GM18519 (cell line): ENCODE data around the gene MROH8.
"Not testable (repeated sequence)": the region's sequence is repeated elsewhere in the genome, so short reads cannot be mapped to it uniquely, and the experiment has no call there.

ENCODE experiments used
- ATAC-seq: cut with Tn5 transposase; IDR thresholded peaks from one replicate; pipeline ENCODE4 v1.9.1; 2021; ENCODE audit warnings: mild to moderate bottlenecking, moderate library complexity; ENCODE audit not compliant: unreplicated experiment, low FRiP score

The MROH8 gene

DNA sequence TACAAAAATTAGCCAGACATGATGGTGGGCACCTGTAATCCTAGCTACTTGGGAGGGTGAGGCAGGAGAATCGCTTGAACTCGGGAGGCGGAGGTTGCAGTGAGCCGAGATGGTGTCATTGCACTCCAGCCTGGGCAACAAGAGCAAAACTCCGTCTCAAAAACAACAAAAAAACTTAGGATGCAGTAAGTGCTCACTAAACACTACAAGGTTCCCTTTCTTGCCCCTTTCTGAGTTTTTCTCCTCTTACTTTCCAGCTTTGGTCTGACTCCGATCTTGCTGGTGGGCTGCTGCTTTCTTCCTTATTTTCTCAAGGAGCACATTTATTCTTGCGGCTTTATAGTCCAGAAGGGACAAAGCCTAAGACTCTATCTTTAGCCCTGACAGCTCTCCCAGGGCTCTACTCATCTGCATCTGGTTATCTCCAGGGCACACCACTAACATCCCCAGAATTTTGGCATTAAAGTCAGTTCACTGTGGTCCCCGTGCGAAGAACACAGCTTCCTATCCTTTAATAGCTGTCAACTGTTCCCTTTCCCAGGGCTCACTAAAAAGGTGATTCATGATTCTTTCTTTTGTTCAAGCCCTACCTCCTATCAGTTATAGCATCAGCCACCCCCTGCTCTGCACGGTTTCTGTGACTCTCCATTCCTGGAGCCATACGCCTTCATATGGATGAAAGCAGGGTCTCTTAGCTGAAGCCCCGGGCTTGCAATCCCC, 17.4 kb downstream of the MROH8 start:
- no peak for ATAC-seq

GRCh38 chr20:37160683-37161082, 18.7 kb downstream of the MROH8 start:
- no peak for ATAC-seq

DNA sequence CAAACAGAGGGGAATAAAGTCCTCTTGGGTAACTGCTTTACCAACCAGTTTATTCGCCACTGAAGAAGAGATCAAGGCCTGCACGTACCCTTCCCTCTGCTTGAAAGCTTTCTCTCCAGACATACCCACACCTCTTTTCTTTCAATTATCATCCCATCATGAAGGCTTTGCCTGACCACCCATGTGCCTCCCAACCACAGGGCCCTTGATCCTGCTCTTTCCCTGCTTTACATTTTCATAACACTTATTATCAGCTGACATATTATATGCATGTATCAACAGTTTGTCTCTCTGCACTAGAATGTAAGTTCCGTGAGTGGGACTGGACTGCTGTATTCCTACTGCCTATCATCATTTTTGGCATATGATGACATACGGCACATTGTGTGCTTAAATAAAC, 21.1 kb downstream of the MROH8 start:
- ATAC-seq = no peak

GRCh38 chr20:37155987-37156386, 23.4 kb downstream of the MROH8 start:
- no peak for ATAC-seq

GRCh38 chr20:37154684-37155298, 24.6 kb downstream of the MROH8 start:
- no peak for ATAC-seq

GRCh38 chr20:37152284-37152683, 27.1 kb downstream of the MROH8 start:
- ATAC-seq = no peak

GRCh38 chr20:37151529-37151928, 27.8 kb downstream of the MROH8 start:
- no peak for ATAC-seq

DNA sequence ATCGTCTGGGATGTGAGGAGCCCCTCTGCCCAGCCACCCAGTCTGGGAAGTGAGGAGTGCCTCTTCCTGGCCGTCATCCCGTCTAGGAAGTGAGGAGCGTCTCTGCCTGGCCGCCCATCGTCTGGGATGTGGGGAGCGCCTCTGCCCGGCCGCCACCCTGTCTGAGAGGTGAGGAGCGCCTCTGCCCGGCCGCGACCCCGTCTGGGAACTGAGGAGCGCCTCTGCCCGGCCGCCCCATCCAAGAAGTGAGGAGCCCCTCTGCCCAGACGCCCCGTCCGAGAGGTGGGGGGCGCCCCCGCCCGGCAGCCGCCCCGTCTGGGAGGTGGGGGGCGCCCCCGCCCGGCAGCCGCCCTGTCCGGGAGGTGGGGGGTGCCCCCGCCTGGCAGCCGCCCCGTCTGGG, 28.5 kb downstream of the MROH8 start:
- not testable (repeated sequence) for ATAC-seq

GRCh38 chr20:37147250-37147649, 32.1 kb downstream of the MROH8 start:
- no peak for ATAC-seq

DNA sequence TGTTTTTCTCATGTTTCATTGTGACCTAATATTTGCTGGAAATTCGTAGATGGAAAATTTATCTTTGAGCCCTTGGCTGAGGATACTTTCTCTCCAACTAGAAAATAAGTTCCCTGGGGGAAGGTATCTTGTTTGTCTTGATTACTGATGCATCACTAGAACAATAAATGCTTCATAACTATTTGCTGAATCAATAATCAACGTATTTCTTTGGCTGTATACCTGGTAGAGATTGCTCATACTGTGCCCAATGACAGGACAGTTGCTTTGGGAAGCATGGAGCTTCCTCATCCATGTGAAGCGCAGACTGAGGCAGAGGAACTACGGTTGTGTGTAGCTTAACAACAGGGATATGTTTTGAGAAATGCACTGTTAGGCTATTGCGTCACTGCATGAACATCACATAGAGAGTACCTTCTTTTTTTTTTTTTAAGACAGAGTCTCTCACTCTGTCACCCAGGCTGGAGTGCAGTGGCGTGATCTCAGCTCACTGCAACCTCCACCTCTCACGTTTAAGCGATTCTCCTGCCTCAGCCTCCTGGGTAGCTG, 34.4 kb downstream of the MROH8 start:
- no peak for ATAC-seq

GRCh38 chr20:37142708-37143107, 36.6 kb downstream of the MROH8 start:
- no peak for ATAC-seq

- ATAC-seq = no peak
These were observed 41.8 kb downstream of the MROH8 start for GRCh38 chr20:37137547-37137946.

GRCh38 chr20:37133952-37134351, 45.4 kb downstream of the MROH8 start:
- no peak for ATAC-seq

GRCh38 chr20:37131486-37131885, 47.9 kb downstream of the MROH8 start:
- ATAC-seq = no peak

DNA sequence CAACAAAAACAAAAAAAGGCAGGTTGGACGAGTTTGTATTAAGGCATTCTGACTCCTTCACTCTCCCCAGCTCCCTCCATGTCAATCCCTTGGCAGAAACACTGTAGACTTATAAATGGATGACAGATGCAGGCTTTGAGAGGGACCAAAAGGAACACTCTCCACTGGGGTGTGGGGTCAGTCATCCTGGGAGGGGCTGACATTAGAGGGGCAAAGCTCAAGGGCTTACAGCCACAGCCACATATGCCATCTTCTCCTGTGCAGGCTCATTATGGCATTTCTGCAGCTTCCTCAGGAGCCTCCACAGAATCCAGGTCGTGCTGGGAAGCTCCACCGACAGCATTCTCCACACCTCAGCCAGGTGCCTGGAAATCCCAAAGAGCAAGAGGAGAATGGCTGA, 50.5 kb downstream of the MROH8 start:
- no peak for ATAC-seq

- not testable (repeated sequence) for ATAC-seq
These were observed 53.1 kb downstream of the MROH8 start for GRCh38 chr20:37126290-37126689.

- no peak for ATAC-seq
These were observed 55.9 kb downstream of the MROH8 start for GRCh38 chr20:37123441-37123840.

DNA sequence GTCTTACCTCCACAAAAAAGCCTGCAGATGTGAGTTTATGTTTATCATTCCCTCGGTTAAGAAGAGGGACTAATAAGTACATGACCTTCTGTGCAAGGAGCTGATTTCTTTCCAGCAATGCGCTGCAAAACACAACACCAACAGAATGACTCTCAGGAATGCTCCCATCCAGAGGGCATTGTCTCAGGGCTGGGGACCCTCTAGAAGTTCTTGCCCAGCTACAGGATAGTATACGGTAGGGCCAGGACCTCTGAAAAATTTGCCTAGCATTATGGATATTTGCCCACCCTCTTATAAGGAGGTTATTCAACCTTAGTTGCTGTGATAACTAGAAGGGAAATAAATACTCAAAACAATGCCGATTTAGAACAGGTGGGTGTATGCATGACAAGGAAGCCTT, 58.9 kb downstream of the MROH8 start:
- ATAC-seq = no peak

- ATAC-seq = no peak
These were observed 59.9 kb downstream of the MROH8 start for GRCh38 chr20:37119356-37120036.

DNA sequence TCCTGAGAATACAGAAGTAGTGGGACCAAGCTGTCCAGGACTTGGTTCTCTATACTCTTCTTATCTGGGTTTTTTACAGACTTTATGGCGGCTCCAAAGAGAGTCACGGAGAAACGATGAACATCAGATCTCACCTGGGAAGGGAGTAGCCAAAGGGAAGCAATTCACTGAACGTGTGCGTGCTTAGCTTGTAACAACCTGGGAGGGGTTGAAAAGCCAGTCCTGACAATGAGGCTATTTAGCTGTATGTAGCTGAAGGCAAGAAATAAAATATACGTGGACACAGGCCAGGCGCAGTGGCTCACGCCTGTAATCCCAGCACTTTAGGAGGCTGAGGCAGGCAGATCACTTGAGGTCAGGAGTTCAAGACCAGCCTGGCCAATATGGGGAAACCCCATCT, 65.3 kb downstream of the MROH8 start:
- ATAC-seq = no peak

DNA sequence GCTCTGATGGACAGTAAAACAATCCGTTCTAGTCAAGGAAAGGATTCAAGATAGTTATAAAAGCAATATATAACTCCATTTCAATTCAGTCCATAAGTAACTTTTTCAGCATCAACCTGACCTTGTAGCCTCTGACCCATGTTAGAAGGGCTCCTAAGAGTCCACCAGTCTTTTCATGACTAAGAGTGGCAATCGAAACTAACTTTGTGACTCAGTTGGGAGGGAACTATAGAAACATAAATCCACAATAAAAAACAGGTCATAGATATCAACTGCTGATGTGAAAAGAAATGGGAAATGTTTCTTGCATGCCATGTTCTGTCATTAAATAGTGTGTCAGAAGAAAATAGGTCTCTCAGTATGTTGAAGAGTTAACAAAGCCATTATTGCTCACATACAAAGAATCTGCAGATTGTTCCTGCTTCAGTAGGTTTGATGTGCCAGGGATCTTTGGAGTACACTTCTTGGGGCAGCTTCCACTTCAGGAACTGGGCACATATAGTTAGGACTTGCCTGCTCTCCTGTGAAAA, 67.4 kb downstream of the MROH8 start:
- no peak for ATAC-seq
